ENCODE data around the gene GABARAP. TPM values are rescaled to one million over a fixed set of nuclear protein-coding genes. Genes with fewer than 3 reads are reported as not detected.
A peak's percentile ranks its signal among the peaks of the same experiment; 100 is the strongest.

Gene GABARAP
- total RNA-seq, 8 experiments from 2014 or later = 336 to 734 (median 573) TPM

DNA sequence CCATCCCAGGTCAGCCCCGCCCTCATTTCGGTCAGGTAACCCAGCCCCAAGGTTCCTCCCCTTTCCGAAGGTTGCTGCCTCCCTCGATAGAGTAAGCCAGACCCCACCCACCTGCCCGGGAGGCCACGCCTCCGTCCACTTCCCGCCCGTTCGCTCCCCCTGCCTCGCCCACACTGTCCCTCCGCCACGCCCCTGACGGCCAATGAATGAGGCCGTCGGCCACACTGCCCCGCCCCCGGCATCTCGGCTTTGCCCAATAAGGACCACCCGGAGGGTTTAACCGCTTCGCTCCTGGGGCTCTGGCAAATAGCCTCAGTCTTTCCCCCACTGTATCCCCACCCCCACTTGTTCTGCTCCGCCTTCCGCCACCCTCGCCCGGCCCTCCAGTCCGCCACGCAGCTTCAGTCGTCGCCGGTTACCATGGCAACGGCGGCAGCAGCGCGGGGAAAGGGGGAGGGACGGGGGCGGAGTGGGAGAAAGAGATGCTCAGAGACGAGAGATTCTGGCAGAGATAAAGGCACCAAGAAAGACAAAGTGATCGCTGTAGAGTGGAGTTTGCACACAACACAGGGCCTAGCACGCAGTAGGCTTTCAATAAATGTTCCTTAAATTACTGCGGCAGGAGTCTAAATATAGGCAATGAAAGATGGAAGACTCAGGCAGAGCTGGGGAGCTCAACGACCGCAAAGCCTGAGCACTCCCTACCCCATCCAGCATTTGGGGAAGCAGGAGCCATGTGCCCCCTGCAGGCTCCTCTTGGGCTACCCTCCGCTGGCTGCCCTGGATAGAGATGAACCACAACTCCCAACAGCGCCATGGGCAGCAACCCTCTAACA lies 27.7 kb downstream of the GABARAP start:
- Histone ChIP-seq H3K4me1 (replicated peaks in 1 of 2) (peaks cover 29 to 36% of the 10 kb centered on the region in 2 donors), H3K27ac (peak overlapping the region; percentile 96 to 98), H3K4me3 (peak overlapping the region; percentile 53 to 62 (median 56))
- WGBS, 10 experiments = 0% methylated on average over 1 to 2 of the region's 45 CpGs; no CpG with 5 or more reads in 6 of the 10 experiments
- peak; percentile 72 to 81 (median 76) for ATAC-seq (replicated peaks in 6 of 8)
- in situ Hi-C loops (cut with MboI; ENCODE audit: low pct_unique_long_range_greater_than_20kb in 2 of 9, low sequenced_read_pairs in 9 of 9, unreplicated experiment in 9 of 9) = no loop called here

DNA sequence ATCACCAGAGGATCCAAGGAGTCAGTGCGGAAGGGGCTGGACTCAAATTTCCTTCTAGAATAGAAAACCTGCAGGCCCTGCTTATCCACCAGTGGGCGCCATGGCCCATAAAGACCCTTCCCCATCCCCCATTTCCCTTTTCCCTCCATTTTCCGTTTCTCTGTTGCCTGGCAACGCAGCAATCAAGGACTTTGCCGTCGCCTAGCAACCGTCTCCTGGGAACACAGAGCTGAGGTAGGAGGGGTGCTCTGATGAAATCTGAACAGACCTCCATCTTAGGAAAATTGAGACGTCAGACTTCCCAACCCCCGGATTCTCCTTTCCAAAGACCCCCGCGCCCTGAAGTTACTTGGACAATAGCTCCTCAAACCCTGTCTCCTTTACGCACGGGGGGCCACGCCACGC lies 28.4 kb downstream of the GABARAP start:
- Histone ChIP-seq H3K4me3 (peak overlapping the region; percentile 53 to 62 (median 56)), H3K4me1 (replicated peaks in 1 of 2) (peaks cover 30 to 34% of the 10 kb centered on the region in 2 donors), H3K27ac (peak overlapping the region; percentile 96 to 98)
- 0 to 4% (median 0%) methylated on average over 1 to 10 of the region's 15 CpGs; no CpG with 5 or more reads in 4 of the 10 experiments for WGBS, 10 experiments
- ATAC-seq (replicated peaks in 6 of 8) = peak; percentile 6 to 49 (median 32)
- in situ Hi-C loops (cut with MboI; ENCODE audit: low pct_unique_long_range_greater_than_20kb in 2 of 9, low sequenced_read_pairs in 9 of 9, unreplicated experiment in 9 of 9) = no loop called here

DNA sequence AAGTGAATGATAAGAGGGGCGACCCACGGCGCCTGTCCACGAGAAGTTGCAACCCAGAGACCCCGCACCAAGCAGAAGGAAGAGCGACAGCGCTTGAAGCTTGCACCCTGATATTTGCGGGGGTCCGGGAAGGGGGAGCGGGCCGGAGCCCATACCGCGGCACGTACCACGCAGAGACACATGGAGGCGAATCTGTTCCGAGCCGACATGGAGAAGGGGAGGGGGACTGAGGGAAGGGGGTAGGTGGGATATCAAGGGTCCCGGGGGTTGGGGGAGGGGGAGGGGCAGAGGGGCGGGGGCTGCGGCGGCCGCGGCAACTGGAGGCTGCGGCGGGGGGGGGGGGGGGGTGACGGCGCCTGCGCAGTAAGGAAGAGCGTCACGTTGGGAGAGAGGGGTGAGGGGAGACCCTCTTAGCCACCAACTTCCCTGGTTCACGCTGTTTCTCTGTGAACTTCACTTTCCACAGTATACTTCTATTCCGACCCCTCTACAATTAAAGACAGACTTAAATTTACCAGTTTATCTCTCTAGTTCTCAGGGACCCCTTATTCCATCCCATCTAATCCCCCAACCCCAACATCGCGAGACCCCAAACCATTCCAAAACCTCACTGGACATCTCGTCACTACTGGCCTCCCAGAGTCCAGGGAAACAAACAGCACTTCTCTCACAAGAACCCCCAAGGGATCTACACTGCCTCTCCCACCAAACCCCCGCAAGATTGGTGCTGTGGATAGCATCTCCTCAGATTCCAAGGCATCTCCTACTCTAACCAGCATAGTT lies 30.6 kb downstream of the GABARAP start:
- in situ Hi-C loops (cut with MboI; ENCODE audit: low pct_unique_long_range_greater_than_20kb in 2 of 9, low sequenced_read_pairs in 9 of 9, unreplicated experiment in 9 of 9) = no loop called here
- H3K4me1 ChIP-seq (replicated peaks in 1 of 2) = peaks cover 45% of the 10 kb centered on the region in 2 donors
- H3K4me3 ChIP-seq = peak overlapping the region in 4 of 5 donors; percentile 9 to 25 (median 18)
- ATAC-seq (replicated peaks in 6 of 8) = no peak
- no peak overlapping the region for H3K27ac ChIP-seq
- 0 to 43% (median 24%) methylated on average over 1 to 6 of the region's 37 CpGs; no CpG with 5 or more reads in 6 of the 10 experiments for WGBS, 10 experiments

DNA sequence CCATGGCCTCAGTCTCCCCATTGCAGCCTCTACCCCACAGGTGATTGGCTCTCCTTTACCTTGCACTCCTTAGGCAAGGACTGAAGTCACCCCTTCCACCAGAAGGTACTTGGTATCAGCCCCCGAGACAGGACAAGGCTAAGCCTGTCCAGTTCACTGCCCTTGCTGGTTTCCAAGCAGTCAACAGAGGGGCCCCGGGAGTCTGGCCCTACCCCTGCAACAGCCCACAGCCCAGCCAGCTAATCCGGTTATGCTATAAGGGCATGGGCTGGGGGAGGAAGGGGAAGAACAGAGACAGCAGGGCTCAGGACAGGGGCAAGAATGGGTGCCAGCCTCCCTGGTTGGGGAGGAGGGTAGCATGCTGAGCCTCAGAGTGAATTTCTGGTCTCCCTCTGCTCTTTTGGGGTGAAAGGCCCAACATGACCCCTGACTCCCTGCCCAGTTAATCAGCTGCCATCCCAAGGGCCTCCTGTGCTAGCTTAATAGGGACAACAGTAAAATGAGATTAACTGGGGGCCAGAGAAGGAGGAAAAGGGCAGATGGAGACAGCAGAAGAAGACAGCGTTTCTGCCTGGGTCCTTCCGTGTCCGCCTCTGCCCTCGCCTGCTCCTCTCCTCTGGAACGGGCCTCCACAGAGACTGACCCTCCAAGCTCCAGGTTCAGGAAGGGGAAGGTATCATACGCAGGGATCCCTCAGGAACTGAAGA lies 33.3 kb downstream of the GABARAP start:
- in situ Hi-C loops (cut with MboI; ENCODE audit: low pct_unique_long_range_greater_than_20kb in 2 of 9, low sequenced_read_pairs in 9 of 9, unreplicated experiment in 9 of 9) = no loop called here
- no peak overlapping the region for H3K4me3 ChIP-seq

DNA sequence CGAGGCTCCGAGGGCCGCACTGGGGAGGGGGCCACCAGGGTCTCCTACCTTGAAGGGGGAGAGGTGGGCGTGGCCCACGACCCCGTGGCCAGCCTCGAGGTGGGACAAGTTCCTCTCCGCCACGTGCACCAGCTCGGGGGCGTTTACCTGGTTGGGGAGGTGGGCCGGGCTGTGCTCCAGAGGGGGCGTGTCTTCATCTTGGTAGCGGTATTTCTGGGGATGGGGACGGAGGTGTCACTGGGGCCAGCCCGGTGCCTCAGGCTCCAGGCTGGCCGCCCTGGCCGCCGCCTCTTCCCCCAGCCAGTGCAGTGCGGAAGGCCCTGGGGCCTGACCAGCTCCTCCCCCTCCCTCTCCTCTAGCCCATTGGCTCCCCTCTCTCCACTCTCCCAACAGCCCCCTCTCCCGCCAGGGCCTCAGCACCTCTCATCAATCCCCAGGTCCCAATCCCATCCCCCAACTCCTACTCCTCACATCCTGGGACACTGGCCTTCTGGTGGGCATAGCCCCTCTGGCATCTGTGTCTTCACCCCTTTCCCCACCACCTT lies 34.1 kb downstream of the GABARAP start:
- peak overlapping the region; percentile 50 to 72 for H3K27ac ChIP-seq
- WGBS, 10 experiments = no CpG with 5 or more reads among the region's 21 CpGs
- peaks cover 57 to 58% of the 10 kb centered on the region in 2 donors for H3K4me1 ChIP-seq (replicated peaks in 1 of 2)
- H3K4me3 ChIP-seq = peak overlapping the region; percentile 11 to 35 (median 27)
- in situ Hi-C loops (cut with MboI; ENCODE audit: low pct_unique_long_range_greater_than_20kb in 2 of 9, low sequenced_read_pairs in 9 of 9, unreplicated experiment in 9 of 9) = no loop called here
- peak in 5 of 8 experiments; percentile 25 to 55 (median 50) for ATAC-seq (replicated peaks in 6 of 8)

More for the DNA sequence above, 33.3 kb downstream of the GABARAP start:
- WGBS, 10 experiments = 20 to 100% (median 80%) methylated on average over 1 to 6 of the region's 9 CpGs; no CpG with 5 or more reads in 5 of the 10 experiments
- peak overlapping the region in 1 of 2 donors; percentile 72 for H3K27ac ChIP-seq
- no peak for ATAC-seq (replicated peaks in 6 of 8)
- H3K4me1 ChIP-seq (replicated peaks in 1 of 2) = peaks cover 60 to 62% of the 10 kb centered on the region in 2 donors

DNA sequence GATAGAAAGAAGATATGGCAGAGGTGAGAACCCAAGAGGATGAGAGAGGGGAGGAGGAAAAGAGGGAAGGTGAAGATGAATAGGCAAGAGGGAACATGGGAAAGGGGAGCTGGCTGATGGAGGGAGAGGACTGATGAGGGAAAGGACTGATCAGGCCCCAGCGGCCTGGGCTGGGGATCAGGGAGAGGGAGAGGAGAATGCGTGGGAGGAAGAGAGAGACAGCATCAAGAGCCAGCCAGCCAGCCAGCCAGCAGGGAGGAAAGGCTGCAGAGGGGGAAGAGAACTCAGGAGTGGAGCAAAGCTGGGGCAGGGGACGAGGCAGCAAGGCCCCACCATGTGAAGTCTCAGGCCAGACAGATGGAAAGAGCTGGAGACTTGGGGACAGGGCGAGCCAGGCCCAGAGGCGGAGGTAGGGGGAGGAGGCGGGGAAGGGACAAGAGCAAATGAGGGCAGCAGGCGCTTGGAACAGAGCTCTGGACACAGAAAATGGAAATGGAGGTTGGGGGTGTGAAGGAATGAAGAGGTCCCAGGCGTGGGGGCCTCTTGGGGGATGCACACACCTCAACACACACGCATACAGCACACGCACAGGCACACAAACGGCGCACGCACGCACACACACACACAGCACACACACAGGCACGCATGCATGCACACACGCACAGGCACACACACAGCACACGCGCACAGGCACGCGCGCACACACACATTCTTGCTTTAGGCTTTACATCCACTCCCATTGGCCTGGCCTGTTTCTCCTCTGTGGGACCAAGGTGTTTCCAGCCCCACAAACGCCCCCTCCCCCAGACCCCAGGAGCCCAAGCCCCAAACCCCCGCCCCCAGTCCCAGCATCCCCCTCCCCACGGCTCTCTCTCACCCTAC lies 34.9 kb downstream of the GABARAP start:
- Histone ChIP-seq H3K27ac (peak overlapping the region; percentile 50 to 72), H3K4me1 (replicated peaks in 1 of 2) (peaks cover 51 to 54% of the 10 kb centered on the region in 2 donors), H3K4me3 (peak overlapping the region; percentile 11 to 35 (median 27))
- 40 to 60% (median 53%) methylated on average over 1 to 2 of the region's 24 CpGs; no CpG with 5 or more reads in 6 of the 10 experiments for WGBS, 10 experiments
- in situ Hi-C loops (cut with MboI; ENCODE audit: low pct_unique_long_range_greater_than_20kb in 2 of 9, low sequenced_read_pairs in 9 of 9, unreplicated experiment in 9 of 9) = no loop called here
- ATAC-seq (replicated peaks in 6 of 8) = peak in 3 of 8 experiments; percentile 0

DNA sequence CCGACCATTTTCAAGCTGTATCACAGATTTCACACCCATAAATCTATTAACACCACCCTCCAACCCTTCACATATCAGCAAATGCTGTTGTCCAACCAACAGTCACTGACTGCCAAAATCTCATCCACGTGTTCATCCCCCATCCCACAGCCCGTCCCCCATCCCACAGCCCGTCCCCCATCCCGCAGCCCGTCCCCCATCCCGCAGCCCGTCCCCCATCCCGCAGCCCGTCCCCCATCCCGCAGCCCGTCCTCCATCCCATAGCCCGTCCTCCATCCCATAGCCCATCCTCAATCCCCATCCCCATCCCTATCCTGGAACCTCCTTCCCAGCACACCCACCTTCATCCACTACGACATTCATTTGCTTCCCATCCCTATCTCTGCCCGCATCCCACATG lies 36.7 kb downstream of the GABARAP start:
- in situ Hi-C loops (cut with MboI; ENCODE audit: low pct_unique_long_range_greater_than_20kb in 2 of 9, low sequenced_read_pairs in 9 of 9, unreplicated experiment in 9 of 9) = no loop called here
- H3K4me1 ChIP-seq (replicated peaks in 1 of 2) = peaks cover 41 to 44% of the 10 kb centered on the region in 2 donors
- H3K27ac ChIP-seq = peak overlapping the region; percentile 80 to 83
- WGBS, 10 experiments = 20 to 86% (median 76%) methylated on average over 1 of the region's 15 CpGs; no CpG with 5 or more reads in 6 of the 10 experiments
- no peak for ATAC-seq (replicated peaks in 6 of 8)
- peak overlapping the region; percentile 25 to 40 (median 38) for H3K4me3 ChIP-seq

DNA sequence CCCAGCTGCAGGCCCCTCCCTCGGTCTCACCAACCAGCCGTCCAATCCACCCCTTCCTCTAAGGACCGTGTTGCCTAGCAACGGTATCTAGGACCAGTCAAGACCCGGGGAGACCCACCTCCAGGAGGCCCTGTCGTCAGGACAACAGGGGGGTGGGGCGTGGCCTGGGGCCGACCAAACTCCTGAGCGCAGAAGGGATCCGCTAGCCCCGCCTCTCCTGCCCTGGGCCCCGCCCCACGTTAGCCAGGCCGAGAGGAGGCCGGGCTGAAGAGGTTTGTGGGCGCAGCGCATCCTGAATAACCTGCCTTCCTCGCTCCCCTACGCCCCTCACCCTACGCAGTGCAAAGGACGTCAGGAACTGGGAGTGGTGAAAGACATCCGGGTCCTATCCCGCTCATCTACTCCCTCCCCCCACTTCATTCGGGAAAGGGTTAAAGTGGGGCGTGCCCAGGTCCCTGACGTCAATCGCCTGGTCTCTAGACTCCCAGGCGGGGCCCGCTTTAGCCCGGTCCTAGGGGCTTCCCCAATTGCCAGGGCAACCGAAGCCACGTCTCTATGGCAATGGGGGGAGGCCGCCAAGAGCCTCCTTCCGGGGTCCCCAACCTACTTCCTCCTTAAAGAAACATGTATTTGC lies 37.3 kb downstream of the GABARAP start:
- in situ Hi-C loops (cut with MboI; ENCODE audit: low pct_unique_long_range_greater_than_20kb in 2 of 9, low sequenced_read_pairs in 9 of 9, unreplicated experiment in 9 of 9) = no loop called here
- WGBS, 10 experiments = 0% methylated on average over 5 to 7 of the region's 34 CpGs; no CpG with 5 or more reads in 8 of the 10 experiments
- peak; percentile 80 to 92 (median 84) for ATAC-seq (replicated peaks in 6 of 8)
- H3K4me3 ChIP-seq = peak overlapping the region; percentile 25 to 40 (median 38)
- peak overlapping the region; percentile 80 to 83 for H3K27ac ChIP-seq
- H3K4me1 ChIP-seq (replicated peaks in 1 of 2) = peaks cover 41 to 44% of the 10 kb centered on the region in 2 donors

DNA sequence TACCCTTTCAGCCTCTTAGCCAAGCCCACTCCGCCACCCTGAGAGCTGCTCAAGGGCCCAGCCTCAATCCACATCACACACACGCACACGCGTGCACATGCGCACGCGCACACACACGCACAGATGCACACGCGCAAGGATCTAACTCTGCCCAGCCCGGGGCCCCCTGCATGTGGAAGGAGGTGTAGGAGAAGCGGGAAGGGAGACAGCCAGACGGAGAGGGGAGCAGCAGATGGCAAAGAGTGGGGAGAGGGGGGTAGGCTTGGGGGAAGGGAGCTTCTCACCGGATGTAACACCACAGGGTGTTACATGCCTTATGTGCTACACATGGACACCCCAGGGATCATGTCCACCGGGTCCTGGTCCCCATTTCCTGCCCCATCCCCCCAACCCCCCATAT lies 37.9 kb downstream of the GABARAP start:
- ATAC-seq (replicated peaks in 6 of 8) = peak in 5 of 8 experiments; percentile 1 to 17 (median 10)
- in situ Hi-C loops (cut with MboI; ENCODE audit: low pct_unique_long_range_greater_than_20kb in 2 of 9, low sequenced_read_pairs in 9 of 9, unreplicated experiment in 9 of 9) = no loop called here

DNA sequence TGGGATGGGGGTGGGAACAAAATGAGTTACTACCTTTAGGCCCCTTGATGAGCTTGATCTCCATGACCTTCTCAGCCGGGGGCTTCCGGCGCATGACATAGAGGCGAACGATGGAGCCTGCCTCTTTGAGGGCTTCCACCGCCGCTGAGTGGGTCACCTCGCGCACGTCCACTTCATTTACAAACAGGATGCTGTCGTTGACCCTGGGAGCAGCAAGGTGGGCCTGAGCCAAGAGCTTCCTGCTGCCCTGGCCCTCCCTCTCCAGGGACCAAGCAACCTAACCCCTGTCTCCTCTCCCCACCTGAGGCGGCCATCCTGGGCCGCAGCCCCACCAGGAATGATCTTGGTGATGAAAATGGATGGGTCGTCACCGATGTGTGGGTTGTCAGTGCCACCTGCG lies 38.9 kb downstream of the GABARAP start:
- Histone ChIP-seq H3K4me3 (no peak overlapping the region), H3K27ac (no peak overlapping the region), H3K4me1 (replicated peaks in 1 of 2) (peaks cover 36% of the 10 kb centered on the region in 2 donors)
- 80 to 100% (median 88%) methylated on average over 1 to 6 of the region's 16 CpGs; no CpG with 5 or more reads in 6 of the 10 experiments for WGBS, 10 experiments
- ATAC-seq (replicated peaks in 6 of 8) = no peak
- in situ Hi-C loops (cut with MboI; ENCODE audit: low pct_unique_long_range_greater_than_20kb in 2 of 9, low sequenced_read_pairs in 9 of 9, unreplicated experiment in 9 of 9) = no loop called here

More for the DNA sequence above, 37.9 kb downstream of the GABARAP start:
- peak overlapping the region; percentile 80 to 83 for H3K27ac ChIP-seq
- 60 to 100% (median 93%) methylated on average over 1 to 5 of the region's 15 CpGs; no CpG with 5 or more reads in 7 of the 10 experiments for WGBS, 10 experiments
- peaks cover 41 to 44% of the 10 kb centered on the region in 2 donors for H3K4me1 ChIP-seq (replicated peaks in 1 of 2)
- peak overlapping the region; percentile 25 to 40 (median 38) for H3K4me3 ChIP-seq

Data from motor neuron (in vitro differentiated cells).